Gastrocnemius medialis (tissue), 4 donors: Measurements from ENCODE around the gene SGMS1. TPM values are rescaled to one million over a fixed set of nuclear protein-coding genes. Genes with fewer than 3 reads are reported as not detected.

Experiments used
- ATAC-seq, 2 donors: fragments of 150-250 bp; one replicate each; pipeline ENCODE4 v1.9.1; 2016
- DNase-seq, 2 donors: peaks; one replicate each; pipeline ENCODE4 v3.0.0-alpha.2; 2019
- H3K27ac ChIP-seq, 4 donors: fragments of 200-600 bp; sonication (generic); 1 replicate in 1 of 4; 2 replicates in 3 of 4; pipeline ENCODE4 v1.5.1; 2016 to 2018; ENCODE audit warnings: mild to moderate bottlenecking in 2 of 4, moderate library complexity in 1 of 4
- H3K27me3 ChIP-seq, 3 donors: fragments of 200-600 bp; sonication (generic) in 2 of 3; 1 replicate in 1 of 3; 2 replicates in 2 of 3; pipeline versions ENCODE4 v1.5.1 to v1.6.0; 2016 to 2019; ENCODE audit warnings: mild to moderate bottlenecking in 1 of 3, moderate library complexity in 1 of 3
- H3K36me3 ChIP-seq, 2 donors: fragments of 200-600 bp; sonication (generic) in 1 of 2; one replicate each; pipeline ENCODE4 v1.5.1; 2017 to 2018
- H3K4me1 ChIP-seq, 2 donors: fragments of 200-600 bp; sonication (generic) in 1 of 2; one replicate each; pipeline ENCODE4 v1.5.1; 2016 to 2017; ENCODE audit warnings: mild to moderate bottlenecking in 2 of 2
- H3K4me3 ChIP-seq, 4 donors: fragments of 200-600 bp; sonication (generic) in 3 of 4; 1 replicate in 1 of 4; 2 replicates in 3 of 4; pipeline ENCODE4 v1.5.1; 2016 to 2019; ENCODE audit warnings: mild to moderate bottlenecking in 2 of 4
- H3K9me3 ChIP-seq, 3 donors: fragments of 200-600 bp; sonication (generic) in 2 of 3; 1 replicate in 1 of 3; 2 replicates in 2 of 3; pipeline ENCODE4 v1.5.1; 2016 to 2019
- CTCF ChIP-seq, 5 experiments: fragments of 450-650 bp in 3 of 5; fragments of 200-600 bp in 2 of 5; sonication (generic) in 2 of 5; IDR thresholded peaks in 4 of 5; conservative IDR thresholded peaks in 1 of 5; 1 replicate in 4 of 5; 2 replicates in 1 of 5; pipeline ENCODE4 v1.5.1; 2016 to 2019; ENCODE audit warnings: antibody characterized with exemption in 5 of 5, mild to moderate bottlenecking in 3 of 5, moderate library complexity in 3 of 5
- POLR2A ChIP-seq, 2 donors: fragments of 450-650 bp; IDR thresholded peaks; one replicate each; pipeline ENCODE4 v1.6.1; 2017; ENCODE audit warnings: antibody characterized with exemption in 2 of 2, mild to moderate bottlenecking in 2 of 2, moderate library complexity in 2 of 2
- in situ Hi-C, 4 donors: fragments of 200-750 bp; cut with MboI; loops; one replicate each; pipeline versions ENCODE4 v1.15.0 to v1.8.0; 2017; ENCODE audit warnings: low sequenced_read_pairs in 4 of 4
- intact Hi-C: fragments of 100-400 bp; cut with DNase I; formaldehyde crosslinking; loops from one replicate; pipeline ENCODE4 v1.15.1; 2023; ENCODE audit warnings: low total_unique reads
- total RNA-seq, 4 donors: library from RNA; depleted of rRNA; stranded (reverse); fragments of >200 nt; gene quantifications; one replicate each; pipeline versions ENCODE4 v1.1.0 to v1.2.3, GENCODE V29; 2016

SGMS1 gene
- total RNA-seq, 4 donors from 2014 or later, result 17.6 to 30.7 (median 25.0) TPM

- Histone ChIP-seq H3K9me3 (no peaks in the 10 kb centered on the region), H3K4me3 (no peak overlapping the region), H3K4me1 (peaks cover 32 to 45% of the 10 kb centered on the region in 2 donors), H3K36me3 (no peaks in the 10 kb centered on the region), H3K27ac (no peak overlapping the region), H3K27me3 (no peaks in the 10 kb centered on the region)
- intact Hi-C loops, result no loop called here
- no peak for TF ChIP-seq CTCF (IDR thresholded peaks at IDR 0.05 in 4 of 5, conservative IDR thresholded peaks at IDR 0.05 in 1 of 5)
- ATAC-seq, result no peak
- in situ Hi-C loops, result no loop called here
- no peak for DNase-seq
Measured at GRCh38 chr10:50395851-50396250, 227.9 kb downstream of the SGMS1 start.

GRCh38 chr10:50395271-50395670 is 228.5 kb downstream of the SGMS1 start:
- no peaks in the 10 kb centered on the region for H3K9me3 ChIP-seq
- H3K4me3 ChIP-seq, result no peak overlapping the region
- ATAC-seq (peak; percentile 69 to 92), DNase-seq (peak in 1 of 2 donors; percentile 36)
- in situ Hi-C loops (no loop called here), intact Hi-C loops (no loop called here)
- TF ChIP-seq POLR2A (IDR thresholded peaks at IDR 0.05) (no peak), CTCF (IDR thresholded peaks at IDR 0.05 in 4 of 5, conservative IDR thresholded peaks at IDR 0.05 in 1 of 5) (no peak)
- no peak overlapping the region for H3K27ac ChIP-seq
- H3K36me3 ChIP-seq, result no peaks in the 10 kb centered on the region
- H3K4me1 ChIP-seq, result peaks cover 35 to 45% of the 10 kb centered on the region in 2 donors
- no peaks in the 10 kb centered on the region for H3K27me3 ChIP-seq

GRCh38 chr10:50394832-50395231 is 228.9 kb downstream of the SGMS1 start:
- in situ Hi-C loops, result no loop called here
- no peak for ATAC-seq

GRCh38 chr10:50393784-50394467 is 229.8 kb downstream of the SGMS1 start:
- Histone ChIP-seq H3K4me1 (peaks cover 32 to 49% of the 10 kb centered on the region in 2 donors), H3K27ac (no peak overlapping the region), H3K36me3 (no peaks in the 10 kb centered on the region), H3K27me3 (no peaks in the 10 kb centered on the region), H3K9me3 (no peaks in the 10 kb centered on the region), H3K4me3 (no peak overlapping the region)
- DNase-seq (no peak), ATAC-seq (no peak)
- TF ChIP-seq CTCF (IDR thresholded peaks at IDR 0.05 in 4 of 5, conservative IDR thresholded peaks at IDR 0.05 in 1 of 5) (no peak), POLR2A (IDR thresholded peaks at IDR 0.05) (no peak)
- intact Hi-C loops (no loop called here), in situ Hi-C loops (no loop called here)

More at GRCh38 chr10:50394832-50395231, 228.9 kb downstream of the SGMS1 start:
- H3K27me3 ChIP-seq, result no peaks in the 10 kb centered on the region
- no peaks in the 10 kb centered on the region for H3K9me3 ChIP-seq
- no peak overlapping the region for H3K27ac ChIP-seq
- H3K4me1 ChIP-seq, result peaks cover 36 to 45% of the 10 kb centered on the region in 2 donors
- no peak for TF ChIP-seq CTCF (IDR thresholded peaks at IDR 0.05 in 4 of 5, conservative IDR thresholded peaks at IDR 0.05 in 1 of 5)
- no peak for TF ChIP-seq POLR2A (IDR thresholded peaks at IDR 0.05)
- DNase-seq, result no peak
- no peaks in the 10 kb centered on the region for H3K36me3 ChIP-seq
- H3K4me3 ChIP-seq, result no peak overlapping the region
- intact Hi-C loops, result no loop called here
